ENCODE results near the gene TAF4B. TPM values are rescaled to one million over a fixed set of nuclear protein-coding genes. Genes with fewer than 3 reads are reported as not detected.

TAF4B gene
- total and polyA plus RNA-seq, 2 of the 8 experiments (the other 6 are each of a cell fraction or from before 2014, with no cell fraction given), result 9.3 to 19.8 TPM

- TF ChIP-seq, protein P1, sequence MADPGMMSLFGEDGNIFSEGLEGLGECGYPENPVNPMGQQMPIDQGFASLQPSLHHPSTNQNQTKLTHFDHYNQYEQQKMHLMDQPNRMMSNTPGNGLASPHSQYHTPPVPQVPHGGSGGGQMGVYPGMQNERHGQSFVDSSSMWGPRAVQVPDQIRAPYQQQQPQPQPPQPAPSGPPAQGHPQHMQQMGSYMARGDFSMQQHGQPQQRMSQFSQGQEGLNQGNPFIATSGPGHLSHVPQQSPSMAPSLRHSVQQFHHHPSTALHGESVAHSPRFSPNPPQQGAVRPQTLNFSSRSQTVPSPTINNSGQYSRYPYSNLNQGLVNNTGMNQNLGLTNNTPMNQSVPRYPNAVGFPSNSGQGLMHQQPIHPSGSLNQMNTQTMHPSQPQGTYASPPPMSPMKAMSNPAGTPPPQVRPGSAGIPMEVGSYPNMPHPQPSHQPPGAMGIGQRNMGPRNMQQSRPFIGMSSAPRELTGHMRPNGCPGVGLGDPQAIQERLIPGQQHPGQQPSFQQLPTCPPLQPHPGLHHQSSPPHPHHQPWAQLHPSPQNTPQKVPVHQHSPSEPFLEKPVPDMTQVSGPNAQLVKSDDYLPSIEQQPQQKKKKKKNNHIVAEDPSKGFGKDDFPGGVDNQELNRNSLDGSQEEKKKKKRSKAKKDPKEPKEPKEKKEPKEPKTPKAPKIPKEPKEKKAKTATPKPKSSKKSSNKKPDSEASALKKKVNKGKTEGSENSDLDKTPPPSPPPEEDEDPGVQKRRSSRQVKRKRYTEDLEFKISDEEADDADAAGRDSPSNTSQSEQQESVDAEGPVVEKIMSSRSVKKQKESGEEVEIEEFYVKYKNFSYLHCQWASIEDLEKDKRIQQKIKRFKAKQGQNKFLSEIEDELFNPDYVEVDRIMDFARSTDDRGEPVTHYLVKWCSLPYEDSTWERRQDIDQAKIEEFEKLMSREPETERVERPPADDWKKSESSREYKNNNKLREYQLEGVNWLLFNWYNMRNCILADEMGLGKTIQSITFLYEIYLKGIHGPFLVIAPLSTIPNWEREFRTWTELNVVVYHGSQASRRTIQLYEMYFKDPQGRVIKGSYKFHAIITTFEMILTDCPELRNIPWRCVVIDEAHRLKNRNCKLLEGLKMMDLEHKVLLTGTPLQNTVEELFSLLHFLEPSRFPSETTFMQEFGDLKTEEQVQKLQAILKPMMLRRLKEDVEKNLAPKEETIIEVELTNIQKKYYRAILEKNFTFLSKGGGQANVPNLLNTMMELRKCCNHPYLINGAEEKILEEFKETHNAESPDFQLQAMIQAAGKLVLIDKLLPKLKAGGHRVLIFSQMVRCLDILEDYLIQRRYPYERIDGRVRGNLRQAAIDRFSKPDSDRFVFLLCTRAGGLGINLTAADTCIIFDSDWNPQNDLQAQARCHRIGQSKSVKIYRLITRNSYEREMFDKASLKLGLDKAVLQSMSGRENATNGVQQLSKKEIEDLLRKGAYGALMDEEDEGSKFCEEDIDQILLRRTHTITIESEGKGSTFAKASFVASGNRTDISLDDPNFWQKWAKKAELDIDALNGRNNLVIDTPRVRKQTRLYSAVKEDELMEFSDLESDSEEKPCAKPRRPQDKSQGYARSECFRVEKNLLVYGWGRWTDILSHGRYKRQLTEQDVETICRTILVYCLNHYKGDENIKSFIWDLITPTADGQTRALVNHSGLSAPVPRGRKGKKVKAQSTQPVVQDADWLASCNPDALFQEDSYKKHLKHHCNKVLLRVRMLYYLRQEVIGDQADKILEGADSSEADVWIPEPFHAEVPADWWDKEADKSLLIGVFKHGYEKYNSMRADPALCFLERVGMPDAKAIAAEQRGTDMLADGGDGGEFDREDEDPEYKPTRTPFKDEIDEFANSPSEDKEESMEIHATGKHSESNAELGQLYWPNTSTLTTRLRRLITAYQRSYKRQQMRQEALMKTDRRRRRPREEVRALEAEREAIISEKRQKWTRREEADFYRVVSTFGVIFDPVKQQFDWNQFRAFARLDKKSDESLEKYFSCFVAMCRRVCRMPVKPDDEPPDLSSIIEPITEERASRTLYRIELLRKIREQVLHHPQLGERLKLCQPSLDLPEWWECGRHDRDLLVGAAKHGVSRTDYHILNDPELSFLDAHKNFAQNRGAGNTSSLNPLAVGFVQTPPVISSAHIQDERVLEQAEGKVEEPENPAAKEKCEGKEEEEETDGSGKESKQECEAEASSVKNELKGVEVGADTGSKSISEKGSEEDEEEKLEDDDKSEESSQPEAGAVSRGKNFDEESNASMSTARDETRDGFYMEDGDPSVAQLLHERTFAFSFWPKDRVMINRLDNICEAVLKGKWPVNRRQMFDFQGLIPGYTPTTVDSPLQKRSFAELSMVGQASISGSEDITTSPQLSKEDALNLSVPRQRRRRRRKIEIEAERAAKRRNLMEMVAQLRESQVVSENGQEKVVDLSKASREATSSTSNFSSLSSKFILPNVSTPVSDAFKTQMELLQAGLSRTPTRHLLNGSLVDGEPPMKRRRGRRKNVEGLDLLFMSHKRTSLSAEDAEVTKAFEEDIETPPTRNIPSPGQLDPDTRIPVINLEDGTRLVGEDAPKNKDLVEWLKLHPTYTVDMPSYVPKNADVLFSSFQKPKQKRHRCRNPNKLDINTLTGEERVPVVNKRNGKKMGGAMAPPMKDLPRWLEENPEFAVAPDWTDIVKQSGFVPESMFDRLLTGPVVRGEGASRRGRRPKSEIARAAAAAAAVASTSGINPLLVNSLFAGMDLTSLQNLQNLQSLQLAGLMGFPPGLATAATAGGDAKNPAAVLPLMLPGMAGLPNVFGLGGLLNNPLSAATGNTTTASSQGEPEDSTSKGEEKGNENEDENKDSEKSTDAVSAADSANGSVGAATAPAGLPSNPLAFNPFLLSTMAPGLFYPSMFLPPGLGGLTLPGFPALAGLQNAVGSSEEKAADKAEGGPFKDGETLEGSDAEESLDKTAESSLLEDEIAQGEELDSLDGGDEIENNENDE (IDR thresholded peaks at IDR 0.05; ENCODE audit: insufficient replicate concordance, low read length), result no peak
- TF ChIP-seq, protein P2, sequence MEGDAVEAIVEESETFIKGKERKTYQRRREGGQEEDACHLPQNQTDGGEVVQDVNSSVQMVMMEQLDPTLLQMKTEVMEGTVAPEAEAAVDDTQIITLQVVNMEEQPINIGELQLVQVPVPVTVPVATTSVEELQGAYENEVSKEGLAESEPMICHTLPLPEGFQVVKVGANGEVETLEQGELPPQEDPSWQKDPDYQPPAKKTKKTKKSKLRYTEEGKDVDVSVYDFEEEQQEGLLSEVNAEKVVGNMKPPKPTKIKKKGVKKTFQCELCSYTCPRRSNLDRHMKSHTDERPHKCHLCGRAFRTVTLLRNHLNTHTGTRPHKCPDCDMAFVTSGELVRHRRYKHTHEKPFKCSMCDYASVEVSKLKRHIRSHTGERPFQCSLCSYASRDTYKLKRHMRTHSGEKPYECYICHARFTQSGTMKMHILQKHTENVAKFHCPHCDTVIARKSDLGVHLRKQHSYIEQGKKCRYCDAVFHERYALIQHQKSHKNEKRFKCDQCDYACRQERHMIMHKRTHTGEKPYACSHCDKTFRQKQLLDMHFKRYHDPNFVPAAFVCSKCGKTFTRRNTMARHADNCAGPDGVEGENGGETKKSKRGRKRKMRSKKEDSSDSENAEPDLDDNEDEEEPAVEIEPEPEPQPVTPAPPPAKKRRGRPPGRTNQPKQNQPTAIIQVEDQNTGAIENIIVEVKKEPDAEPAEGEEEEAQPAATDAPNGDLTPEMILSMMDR (IDR thresholded peaks at IDR 0.05; ENCODE audit: control extremely low read depth in 1 of 3, insufficient read depth in 1 of 3, low read depth in 1 of 3, low read length in 3 of 3), result no peak
- TF ChIP-seq RBBP5 (IDR thresholded peaks at IDR 0.05; ENCODE audit: borderline replicate concordance, low read depth, low read length) (no peak), SUZ12 (IDR thresholded peaks at IDR 0.05; ENCODE audit: low read length) (no peak), PHF8 (conservative IDR thresholded peaks at IDR 0.05; ENCODE audit: low read depth, low read length) (no peak), KDM4A (IDR thresholded peaks at IDR 0.05; ENCODE audit: low read depth, low read length, severe bottlenecking) (no peak), TAF1 (IDR thresholded peaks at IDR 0.05; ENCODE audit: low read depth, low read length) (no peak), MAFK (IDR thresholded peaks at IDR 0.05; ENCODE audit: low read depth, low read length) (no peak)
Observed at GRCh38 chr18:26207937-26208336, 18.3 kb upstream of the TAF4B start (continued).
